ENCODE measurements around the gene ATF7. TPM values are rescaled to one million over a fixed set of nuclear protein-coding genes. Genes with fewer than 3 reads are reported as not detected.

Gene ATF7
- polyA plus RNA-seq, 3 donors, result 37.9 to 49.9 (median 47.4) TPM

DNA sequence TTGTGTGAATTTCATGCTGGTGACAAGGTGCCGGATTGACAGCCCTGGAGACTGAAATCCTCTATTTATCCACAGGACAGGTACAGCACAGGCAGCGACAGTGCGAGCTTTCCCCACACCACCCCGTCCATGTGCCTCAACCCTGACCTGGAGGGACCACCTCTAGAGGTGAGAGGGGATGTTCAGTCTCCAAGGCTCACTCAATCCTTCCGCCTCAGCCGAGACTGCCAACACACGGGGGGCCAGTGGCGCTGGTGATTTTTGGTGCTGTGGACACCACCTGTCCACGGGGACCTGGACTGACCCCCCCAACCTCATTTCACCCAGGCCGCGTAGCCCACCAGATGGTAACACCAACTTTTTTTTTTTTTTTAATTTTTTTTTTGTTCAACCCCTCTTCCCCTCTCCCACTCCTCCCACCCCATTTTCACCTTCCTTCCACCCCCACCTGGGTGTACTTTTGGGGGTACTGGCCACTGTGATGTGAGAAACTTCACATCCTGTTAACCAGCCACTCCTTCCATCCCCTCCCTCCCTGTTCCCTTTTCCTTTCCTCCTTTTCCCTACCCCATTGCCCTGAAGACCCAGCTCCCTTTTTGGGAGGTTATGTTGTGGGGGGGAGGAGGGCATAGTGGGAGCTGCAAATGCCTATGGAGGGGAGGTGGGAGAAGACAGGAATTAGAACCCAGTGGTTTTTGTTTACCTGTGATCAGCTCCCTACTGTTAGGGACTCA is 161.3 kb downstream of the ATF7 start:
- no peak for DNase-seq

DNA sequence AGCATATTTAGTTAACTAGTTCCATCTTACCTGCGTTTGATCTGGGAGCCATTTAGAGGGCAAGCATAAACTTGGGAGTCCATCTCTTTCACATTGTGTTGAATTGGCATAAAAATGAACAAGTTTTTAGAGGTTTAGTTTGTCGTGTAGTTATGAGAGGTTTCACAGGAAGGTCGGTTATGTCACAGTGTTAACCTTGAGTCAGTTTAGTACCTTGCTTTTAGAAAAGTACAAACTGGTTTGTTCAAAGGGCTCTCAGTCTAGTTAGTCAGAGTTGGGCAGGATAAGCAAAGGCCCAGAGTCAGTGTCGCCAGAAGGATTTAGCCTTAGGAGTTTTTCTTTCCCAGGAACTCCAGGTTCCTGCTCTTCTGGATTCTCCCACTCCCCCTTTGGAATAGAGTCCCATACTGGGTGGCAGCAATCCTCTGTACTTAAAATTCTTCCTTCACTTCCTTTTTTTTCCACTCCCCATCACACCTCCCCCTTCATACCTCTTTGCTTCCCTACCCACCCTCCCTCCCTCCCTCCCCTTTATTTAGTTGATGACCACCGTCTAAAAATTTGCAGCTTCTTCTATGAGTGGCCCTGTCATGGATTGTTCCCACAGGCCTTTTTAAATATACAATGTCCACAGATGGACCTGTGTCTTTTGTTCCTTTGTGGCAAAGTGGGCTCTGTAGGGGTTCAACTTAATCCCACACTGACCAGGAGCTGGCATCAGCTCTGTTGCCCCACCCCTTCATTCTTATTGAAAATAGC is 162.2 kb downstream of the ATF7 start:
- no peak for DNase-seq

DNA sequence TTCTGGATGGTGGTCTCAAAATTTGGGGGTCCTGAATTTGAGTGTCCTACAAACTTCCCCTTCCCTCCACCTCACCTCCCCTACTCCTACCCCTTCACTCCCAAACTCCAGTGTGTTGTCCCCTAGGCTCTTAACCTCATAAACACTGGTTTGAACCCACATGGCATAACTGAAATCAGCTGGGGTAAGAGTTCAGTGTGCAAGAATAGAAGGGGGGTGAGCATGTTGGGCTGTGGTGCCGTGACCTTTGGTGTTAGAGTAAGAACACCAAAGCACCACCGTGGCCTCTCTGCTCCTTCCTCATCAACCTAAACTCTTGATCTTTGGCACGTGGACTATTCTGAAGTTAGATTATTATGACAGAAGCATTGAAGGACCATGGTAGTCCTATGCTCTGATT is 163.2 kb downstream of the ATF7 start:
- no peak for DNase-seq

DNA sequence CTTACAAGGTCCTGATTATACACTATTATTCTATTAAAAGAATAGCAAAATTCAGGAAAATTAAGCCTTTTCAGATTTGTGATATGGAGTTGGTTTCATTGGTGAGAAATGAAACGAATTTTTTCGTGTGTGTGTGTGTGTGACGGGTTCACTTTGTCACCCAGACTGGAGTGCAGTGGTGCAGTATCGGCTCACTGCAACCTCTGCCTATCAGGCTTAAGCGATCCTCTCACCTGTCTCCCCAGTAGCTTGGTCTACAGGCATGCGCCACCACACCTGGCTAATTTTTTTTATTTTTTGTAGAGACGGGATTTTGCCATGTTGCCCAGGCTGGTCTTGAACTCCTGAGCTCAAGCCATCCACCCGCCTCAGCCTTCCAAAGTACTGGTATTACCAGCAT is 164.6 kb downstream of the ATF7 start:
- no peak for DNase-seq

DNA sequence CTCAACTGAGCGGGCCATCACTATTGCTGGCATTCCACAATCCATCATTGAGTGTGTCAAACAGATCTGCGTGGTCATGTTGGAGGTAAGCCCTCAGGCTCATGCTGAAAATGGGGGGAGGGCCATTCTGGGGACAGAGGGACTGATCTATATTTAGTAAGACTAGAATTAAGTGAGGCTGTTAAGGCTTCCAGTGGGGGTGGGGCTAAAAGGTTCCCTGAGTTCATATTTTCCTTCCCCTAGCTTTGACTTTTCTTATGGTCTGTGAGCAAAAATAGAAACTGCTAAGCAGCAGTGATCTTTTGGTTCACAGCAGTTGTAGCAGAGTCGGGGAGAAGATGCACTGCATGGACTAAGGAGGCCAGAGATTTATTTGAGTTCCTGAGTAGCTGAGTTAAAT is 165.1 kb downstream of the ATF7 start:
- DNase-seq, result no peak

DNA sequence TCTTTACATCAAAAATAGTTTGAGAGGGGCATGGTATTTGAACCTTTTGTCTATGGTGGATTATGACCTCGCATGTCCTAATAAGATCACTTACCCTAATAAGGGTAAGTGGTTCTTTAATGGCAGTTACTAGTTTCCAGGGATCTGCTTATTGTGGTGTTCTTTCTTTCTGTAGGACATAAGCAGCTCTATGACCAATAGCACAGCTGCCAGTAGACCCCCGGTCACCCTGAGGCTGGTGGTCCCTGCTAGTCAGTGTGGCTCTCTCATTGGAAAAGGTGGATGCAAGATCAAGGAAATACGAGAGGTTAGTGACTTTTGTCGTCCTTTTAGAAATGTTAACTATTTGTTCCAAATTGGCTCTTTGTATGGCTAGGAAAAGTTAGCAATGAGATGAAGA is 167.1 kb downstream of the ATF7 start:
- DNase-seq, result no peak

Other genes starting within 250 kb of the ATF7 start
- 10 to 100 TPM; 69.3 to 90.7 (median 86.1) TPM for gene SP1, start 246.2 kb downstream of the ATF7 start, polyA plus RNA-seq (ENCODE audit: insufficient read length in 3 of 3)
- under 1 TPM; 0.24 to 0.48 (median 0.27) TPM for gene AMHR2, start 202.5 kb downstream of the ATF7 start, polyA plus RNA-seq (ENCODE audit: insufficient read length in 3 of 3)
- 100 to 1,000 TPM; 172 to 193 (median 185) TPM for gene PRR13, start 184.6 kb downstream of the ATF7 start, polyA plus RNA-seq (ENCODE audit: insufficient read length in 3 of 3)
- gene PCBP2, start 174.3 kb downstream of the ATF7 start, polyA plus RNA-seq (ENCODE audit: insufficient read length in 3 of 3), result 1,000 to 10,000 TPM; 1,070 to 1,171 (median 1,081) TPM
- 10 to 100 TPM; 22.9 to 40.1 (median 36.9) TPM for gene MAP3K12, start 126.9 kb downstream of the ATF7 start, polyA plus RNA-seq (ENCODE audit: insufficient read length in 3 of 3)
- gene TARBP2, start 125.1 kb downstream of the ATF7 start, polyA plus RNA-seq (ENCODE audit: insufficient read length in 3 of 3), result 10 to 100 TPM; 54.5 to 62.3 (median 58.0) TPM
- 1 to 10 TPM in 1 of 3 donors, under 1 TPM in 2; 0.70 to 1.1 (median 0.93) TPM for gene NPFF, start 118.9 kb downstream of the ATF7 start, polyA plus RNA-seq (ENCODE audit: insufficient read length in 3 of 3)
- gene ATP5MC2, start 49.7 kb upstream of the ATF7 start, polyA plus RNA-seq (ENCODE audit: insufficient read length in 3 of 3), result 100 to 1,000 TPM; 595 to 667 (median 599) TPM
- 100 to 1,000 TPM; 121 to 142 (median 139) TPM for gene CALCOCO1, start 101.1 kb upstream of the ATF7 start, polyA plus RNA-seq (ENCODE audit: insufficient read length in 3 of 3)
- under 1 TPM in 1 of 3 donors, not detected in 2; 0.20 TPM for gene CISTR, start 125.6 kb upstream of the ATF7 start, polyA plus RNA-seq (ENCODE audit: insufficient read length in 3 of 3)

All from renal pelvis (tissue), 4 donors.